Gastrocnemius medialis (tissue), 4 donors: ENCODE data around the gene TXNDC11. TPM values are rescaled to one million over a fixed set of nuclear protein-coding genes. Genes with fewer than 3 reads are reported as not detected.

Experiments
- ATAC-seq, 2 donors: fragments of 150-250 bp; one replicate each; pipeline ENCODE4 v1.9.1; 2016
- DNase-seq, 2 donors: peaks; one replicate each; pipeline ENCODE4 v3.0.0-alpha.2; 2019
- H3K27ac ChIP-seq, 4 donors: fragments of 200-600 bp; sonication (generic); 1 replicate in 1 of 4; 2 replicates in 3 of 4; pipeline ENCODE4 v1.5.1; 2016 to 2018; ENCODE audit warnings: mild to moderate bottlenecking in 2 of 4, moderate library complexity in 1 of 4
- H3K27me3 ChIP-seq, 3 donors: fragments of 200-600 bp; sonication (generic) in 2 of 3; 1 replicate in 1 of 3; 2 replicates in 2 of 3; pipeline versions ENCODE4 v1.5.1 to v1.6.0; 2016 to 2019; ENCODE audit warnings: mild to moderate bottlenecking in 1 of 3, moderate library complexity in 1 of 3
- H3K36me3 ChIP-seq, 2 donors: fragments of 200-600 bp; sonication (generic) in 1 of 2; one replicate each; pipeline ENCODE4 v1.5.1; 2017 to 2018
- H3K4me1 ChIP-seq, 2 donors: fragments of 200-600 bp; sonication (generic) in 1 of 2; one replicate each; pipeline ENCODE4 v1.5.1; 2016 to 2017; ENCODE audit warnings: mild to moderate bottlenecking in 2 of 2
- H3K4me3 ChIP-seq, 4 donors: fragments of 200-600 bp; sonication (generic) in 3 of 4; 1 replicate in 1 of 4; 2 replicates in 3 of 4; pipeline ENCODE4 v1.5.1; 2016 to 2019; ENCODE audit warnings: mild to moderate bottlenecking in 2 of 4
- H3K9me3 ChIP-seq, 3 donors: fragments of 200-600 bp; sonication (generic) in 2 of 3; 1 replicate in 1 of 3; 2 replicates in 2 of 3; pipeline ENCODE4 v1.5.1; 2016 to 2019
- CTCF ChIP-seq, 5 experiments: fragments of 450-650 bp in 3 of 5; fragments of 200-600 bp in 2 of 5; sonication (generic) in 2 of 5; IDR thresholded peaks in 4 of 5; conservative IDR thresholded peaks in 1 of 5; 1 replicate in 4 of 5; 2 replicates in 1 of 5; pipeline ENCODE4 v1.5.1; 2016 to 2019; ENCODE audit warnings: antibody characterized with exemption in 5 of 5, mild to moderate bottlenecking in 3 of 5, moderate library complexity in 3 of 5
- POLR2A ChIP-seq, 2 donors: fragments of 450-650 bp; IDR thresholded peaks; one replicate each; pipeline ENCODE4 v1.6.1; 2017; ENCODE audit warnings: antibody characterized with exemption in 2 of 2, mild to moderate bottlenecking in 2 of 2, moderate library complexity in 2 of 2
- in situ Hi-C, 4 donors: fragments of 200-750 bp; cut with MboI; loops; one replicate each; pipeline versions ENCODE4 v1.15.0 to v1.8.0; 2017; ENCODE audit warnings: low sequenced_read_pairs in 4 of 4
- intact Hi-C: fragments of 100-400 bp; cut with DNase I; formaldehyde crosslinking; loops from one replicate; pipeline ENCODE4 v1.15.1; 2023; ENCODE audit warnings: low total_unique reads
- total RNA-seq, 4 donors: library from RNA; depleted of rRNA; stranded (reverse); fragments of >200 nt; gene quantifications; one replicate each; pipeline versions ENCODE4 v1.1.0 to v1.2.3, GENCODE V29; 2016

TXNDC11 gene
- total RNA-seq, 4 donors from 2014 or later = 35.2 to 64.5 (median 51.2) TPM

GRCh38 chr16:11747949-11748403 lies 5.3 kb upstream of the TXNDC11 start:
- no peak for ATAC-seq
- TF ChIP-seq CTCF (IDR thresholded peaks at IDR 0.05 in 4 of 5, conservative IDR thresholded peaks at IDR 0.05 in 1 of 5) = no peak
- TF ChIP-seq POLR2A (IDR thresholded peaks at IDR 0.05) = no peak
- Histone ChIP-seq H3K27me3 (no peaks in the 10 kb centered on the region), H3K9me3 (no peaks in the 10 kb centered on the region), H3K36me3 (peaks cover 2 to 47% of the 10 kb centered on the region in 2 donors), H3K4me3 (no peak overlapping the region), H3K27ac (peak overlapping the region in 1 of 4 donors; percentile 21), H3K4me1 (peaks cover 5 to 7% of the 10 kb centered on the region in 2 donors)
- no peak for DNase-seq
- in situ Hi-C loops = loop anchor here in 3 of 4 donors (10.0 kb wide), 1 partner anchor 47 kb away; the partner anchor contains the start of gene ZC3H7A (in 3 of the 3)
- intact Hi-C loops = loop anchor here (10.0 kb wide), 1 partner anchor 167 kb away; the partner anchor contains the start of gene GSPT1

GRCh38 chr16:11744075-11744470 lies 1.4 kb upstream of the TXNDC11 start:
- no peak for TF ChIP-seq POLR2A (IDR thresholded peaks at IDR 0.05)
- no peak for TF ChIP-seq CTCF (IDR thresholded peaks at IDR 0.05 in 4 of 5, conservative IDR thresholded peaks at IDR 0.05 in 1 of 5)
- H3K4me3 ChIP-seq = no peak overlapping the region
- H3K4me1 ChIP-seq = peaks cover 24 to 30% of the 10 kb centered on the region in 2 donors
- peak overlapping the region; percentile 94 to 100 (median 97) for H3K27ac ChIP-seq
- in situ Hi-C loops = loop anchor here in 3 of 4 donors (10.0 kb wide), 1 partner anchor 51 kb away; the partner anchor contains the start of gene ZC3H7A (in 3 of the 3)
- intact Hi-C loops = loop anchor here (5.0 to 10.0 kb wide), 3 partner anchors 108 to 247 kb away; partner anchors contain the start of genes GSPT1 and RSL1D1
- ATAC-seq (no peak), DNase-seq (no peak)
- no peaks in the 10 kb centered on the region for H3K27me3 ChIP-seq
- H3K9me3 ChIP-seq = no peaks in the 10 kb centered on the region
- peaks cover 0 to 7% of the 10 kb centered on the region in 2 donors for H3K36me3 ChIP-seq

- H3K9me3 ChIP-seq = no peaks in the 10 kb centered on the region
- ATAC-seq (peak; percentile 13 to 37), DNase-seq (peak; percentile 18 to 76)
- H3K36me3 ChIP-seq = peaks cover 0 to 2% of the 10 kb centered on the region in 2 donors
- peak overlapping the region; percentile 94 to 100 (median 97) for H3K27ac ChIP-seq
- TF ChIP-seq POLR2A (IDR thresholded peaks at IDR 0.05) (no peak), CTCF (IDR thresholded peaks at IDR 0.05 in 4 of 5, conservative IDR thresholded peaks at IDR 0.05 in 1 of 5) (no peak)
- H3K27me3 ChIP-seq = no peaks in the 10 kb centered on the region
- in situ Hi-C loops (loop anchor here in 3 of 4 donors (10.0 kb wide), 1 partner anchor 51 kb away; the partner anchor contains the start of gene ZC3H7A (in 3 of the 3)), intact Hi-C loops (loop anchor here (1.0 to 10.0 kb wide), 6 partner anchors 37 to 246 kb away; partner anchors contain the start of genes GSPT1, RSL1D1 and SNN)
- H3K4me3 ChIP-seq = peak overlapping the region; percentile 58 to 77 (median 68)
- peaks cover 26 to 35% of the 10 kb centered on the region in 2 donors for H3K4me1 ChIP-seq
These were observed 834 bp upstream of the TXNDC11 start for GRCh38 chr16:11743308-11744074.

- H3K27me3 ChIP-seq = no peaks in the 10 kb centered on the region
- DNase-seq (peak in 1 of 2 donors; percentile 42), ATAC-seq (peak; percentile 16 to 26)
- peaks cover 39 to 48% of the 10 kb centered on the region in 2 donors for H3K4me1 ChIP-seq
- in situ Hi-C loops (loop anchor here in 3 of 4 donors (10.0 kb wide), 1 partner anchor 53 kb away; the partner anchor contains the start of gene ZC3H7A (in 3 of the 3)), intact Hi-C loops (loop anchor here (1.0 to 10.0 kb wide), 6 partner anchors 35 to 245 kb away; partner anchors contain the start of genes GSPT1, RSL1D1 and SNN)
- TF ChIP-seq POLR2A (IDR thresholded peaks at IDR 0.05) (no peak), CTCF (IDR thresholded peaks at IDR 0.05 in 4 of 5, conservative IDR thresholded peaks at IDR 0.05 in 1 of 5) (peak in 1 of 5 experiments; percentile 15)
- peaks cover 0 to 6% of the 10 kb centered on the region in 2 donors for H3K36me3 ChIP-seq
- no peaks in the 10 kb centered on the region for H3K9me3 ChIP-seq
- peak overlapping the region; percentile 95 to 100 (median 99) for H3K27ac ChIP-seq
- H3K4me3 ChIP-seq = peak overlapping the region; percentile 77 to 99 (median 95)
These were observed 543 bp downstream of the TXNDC11 start for GRCh38 chr16:11742093-11742535.
